Liver (tissue), 9 donors: ENCODE results near the gene LRPAP1. TPM values are rescaled to one million over a fixed set of nuclear protein-coding genes. Genes with fewer than 3 reads are reported as not detected.

Source experiments
- DNase-seq: peaks from one replicate; pipeline ENCODE4 v3.0.0-alpha.2; 2017; ENCODE audit warnings: low spot score
- H3K27ac ChIP-seq, 2 donors: one replicate each; pipeline ENCODE4 v1.7.0; 2013; ENCODE audit warnings: inconsistent platforms in 2 of 2, low read length in 2 of 2, control low read depth in 1 of 2, low read depth in 1 of 2, mild to moderate bottlenecking in 1 of 2
- H3K27me3 ChIP-seq, 4 donors: one replicate each; pipeline versions ENCODE4 v1.6.1 to v1.7.0; 2013; ENCODE audit warnings: low read length in 3 of 4, inconsistent platforms in 1 of 4, mild to moderate bottlenecking in 1 of 4, moderate library complexity in 1 of 4; ENCODE audit not compliant: control insufficient read depth in 4 of 4, insufficient read depth in 4 of 4
- H3K36me3 ChIP-seq, 4 donors: one replicate each; pipeline versions ENCODE4 v1.6.1 to v1.7.0; 2013; ENCODE audit warnings: low read length in 3 of 4, mild to moderate bottlenecking in 3 of 4, low read depth in 1 of 4, moderate library complexity in 1 of 4; ENCODE audit not compliant: control insufficient read depth in 4 of 4, insufficient read depth in 3 of 4
- H3K4me1 ChIP-seq, 4 donors: one replicate each; pipeline versions ENCODE4 v1.6.1 to v1.7.0; 2013; ENCODE audit warnings: low read length in 3 of 4, mild to moderate bottlenecking in 3 of 4, moderate library complexity in 1 of 4; ENCODE audit not compliant: control insufficient read depth in 4 of 4, insufficient read depth in 4 of 4
- H3K4me3 ChIP-seq, 3 donors: one replicate each; pipeline versions ENCODE4 v1.6.1 to v1.7.0; 2013; ENCODE audit warnings: low read length in 3 of 3, control low read depth in 1 of 3, low read depth in 1 of 3, mild to moderate bottlenecking in 1 of 3
- H3K9ac ChIP-seq, 2 donors: one replicate each; pipeline ENCODE4 v1.7.0; 2013; ENCODE audit warnings: low read length in 2 of 2, mild to moderate bottlenecking in 2 of 2, moderate library complexity in 2 of 2, control low read depth in 1 of 2, low read depth in 1 of 2
- H3K9me3 ChIP-seq, 4 donors: one replicate each; pipeline versions ENCODE4 v1.6.1 to v1.7.0; 2013; ENCODE audit warnings: low read length in 3 of 4; ENCODE audit not compliant: control insufficient read depth in 4 of 4
- EGR1 ChIP-seq, 2 donors: IDR thresholded peaks; 2 replicates each; pipeline ENCODE4 v1.6.1; 2016 to 2018; ENCODE audit warnings: antibody characterized with exemption in 2 of 2, low read depth in 2 of 2
- FOXA1 ChIP-seq: IDR thresholded peaks from 2 replicates; pipeline ENCODE4 v1.6.1; 2016; ENCODE audit warnings: antibody characterized with exemption
- FOXA2 ChIP-seq: IDR thresholded peaks from 2 replicates; pipeline ENCODE4 v1.6.1; 2016; ENCODE audit warnings: antibody characterized with exemption
- HNF4A ChIP-seq, 2 donors: conservative IDR thresholded peaks; 2 replicates each; pipeline ENCODE4 v1.6.1; 2016; ENCODE audit warnings: antibody characterized with exemption in 2 of 2, mild to moderate bottlenecking in 2 of 2
- HNF4G ChIP-seq: IDR thresholded peaks from 2 replicates; pipeline ENCODE4 v1.6.1; 2016; ENCODE audit warnings: antibody characterized with exemption
- JUND ChIP-seq, 2 donors: IDR thresholded peaks; 2 replicates each; pipeline ENCODE4 v1.6.1; 2016; ENCODE audit warnings: antibody characterized with exemption in 2 of 2
- NR2F2 ChIP-seq: IDR thresholded peaks from 2 replicates; pipeline ENCODE4 v1.6.1; 2016; ENCODE audit warnings: antibody characterized with exemption
- RAD21 ChIP-seq, 2 donors: IDR thresholded peaks; 2 replicates each; pipeline ENCODE4 v1.6.1; 2016; ENCODE audit warnings: antibody characterized with exemption in 2 of 2, mild to moderate bottlenecking in 2 of 2
- YY1 ChIP-seq: IDR thresholded peaks from 2 replicates; pipeline ENCODE4 v1.6.1; 2016; ENCODE audit warnings: antibody characterized with exemption, mild to moderate bottlenecking
- WGBS: extraction: QIAGEN DNeasy Blood & Tissue Kit; methylation state at CpG from one replicate; pipeline ENCODE4 v1.1.7; 2013; 5-methylcytosine and 5-hydroxymethylcytosine counted together
- polyA plus RNA-seq, 2 donors: library from polyadenylated mRNA; stranded (reverse) in 1 of 2; unstranded in 1 of 2; fragments of 200-250 nt in 1 of 2; fragments of >200 nt in 1 of 2; fragmentation: Nextera tagmentation in 1 of 2; extraction: Ambion mirVana in 1 of 2; gene quantifications; one replicate each; pipeline versions ENCODE4 v1.2.1 to v1.2.3, GENCODE V29; 2013 to 2015
- total RNA-seq, 2 donors: library from RNA; depleted of rRNA; stranded (reverse); fragments of >200 nt; gene quantifications; one replicate each; pipeline ENCODE4 v1.2.3, GENCODE V29; 2014
- TF ChIP-seq, protein P1 (sequence below): IDR thresholded peaks from 2 replicates; pipeline ENCODE4 v1.6.1; 2016; ENCODE audit warnings: antibody characterized with exemption, mild to moderate bottlenecking
- TF ChIP-seq, protein P2 (sequence below): fragments of 150-350 bp; IDR thresholded peaks from 2 replicates; pipeline ENCODE4 v1.5.1; 2017; ENCODE audit warnings: improper control_type of control experiment, low read depth, low read length; ENCODE audit not compliant: missing input control
- TF ChIP-seq, protein P3 (sequence below): IDR thresholded peaks from 2 replicates; pipeline ENCODE4 v1.6.1; 2016; ENCODE audit warnings: antibody characterized with exemption
- TF ChIP-seq, protein P4 (sequence below): IDR thresholded peaks from 2 replicates; pipeline ENCODE4 v1.6.1; 2016; ENCODE audit warnings: antibody characterized with exemption
- TF ChIP-seq, protein P5 (sequence below): IDR thresholded peaks from 2 replicates; pipeline ENCODE4 v1.6.1; 2016; ENCODE audit warnings: antibody characterized with exemption
- donor health status: healthy.
- donor health status: healthy.
- donor health status: healthy.
- donor health status: healthy.
- donor health status: healthy.

LRPAP1 gene
- total and polyA plus RNA-seq, 4 donors: 46.1 to 134 (median 108) TPM

DNA sequence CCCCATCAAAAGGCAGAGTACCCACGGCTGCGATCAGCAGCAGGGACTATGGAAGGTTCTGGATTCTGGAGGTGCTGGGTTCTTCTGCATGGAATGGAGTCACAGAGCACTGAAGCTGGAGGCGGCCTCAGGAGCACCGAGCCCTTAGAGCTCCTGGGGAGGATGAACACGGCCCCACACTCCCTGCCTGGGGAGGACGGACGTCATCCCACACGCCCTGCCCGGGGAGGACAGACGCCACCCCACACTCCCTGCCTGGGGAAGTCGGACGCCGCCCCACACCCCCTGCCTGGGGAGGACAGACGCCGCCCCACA lies 9.9 kb downstream of the LRPAP1 start:
- Histone ChIP-seq H3K9me3 (no peaks in the 10 kb centered on the region), H3K4me3 (no peak overlapping the region), H3K27me3 (no peaks in the 10 kb centered on the region), H3K4me1 (no peaks in the 10 kb centered on the region), H3K27ac (no peak overlapping the region), H3K36me3 (peaks cover 13 to 70% (median 33%) of the 10 kb centered on the region in 4 donors), H3K9ac (no peak overlapping the region)
- TF ChIP-seq, protein P1, sequence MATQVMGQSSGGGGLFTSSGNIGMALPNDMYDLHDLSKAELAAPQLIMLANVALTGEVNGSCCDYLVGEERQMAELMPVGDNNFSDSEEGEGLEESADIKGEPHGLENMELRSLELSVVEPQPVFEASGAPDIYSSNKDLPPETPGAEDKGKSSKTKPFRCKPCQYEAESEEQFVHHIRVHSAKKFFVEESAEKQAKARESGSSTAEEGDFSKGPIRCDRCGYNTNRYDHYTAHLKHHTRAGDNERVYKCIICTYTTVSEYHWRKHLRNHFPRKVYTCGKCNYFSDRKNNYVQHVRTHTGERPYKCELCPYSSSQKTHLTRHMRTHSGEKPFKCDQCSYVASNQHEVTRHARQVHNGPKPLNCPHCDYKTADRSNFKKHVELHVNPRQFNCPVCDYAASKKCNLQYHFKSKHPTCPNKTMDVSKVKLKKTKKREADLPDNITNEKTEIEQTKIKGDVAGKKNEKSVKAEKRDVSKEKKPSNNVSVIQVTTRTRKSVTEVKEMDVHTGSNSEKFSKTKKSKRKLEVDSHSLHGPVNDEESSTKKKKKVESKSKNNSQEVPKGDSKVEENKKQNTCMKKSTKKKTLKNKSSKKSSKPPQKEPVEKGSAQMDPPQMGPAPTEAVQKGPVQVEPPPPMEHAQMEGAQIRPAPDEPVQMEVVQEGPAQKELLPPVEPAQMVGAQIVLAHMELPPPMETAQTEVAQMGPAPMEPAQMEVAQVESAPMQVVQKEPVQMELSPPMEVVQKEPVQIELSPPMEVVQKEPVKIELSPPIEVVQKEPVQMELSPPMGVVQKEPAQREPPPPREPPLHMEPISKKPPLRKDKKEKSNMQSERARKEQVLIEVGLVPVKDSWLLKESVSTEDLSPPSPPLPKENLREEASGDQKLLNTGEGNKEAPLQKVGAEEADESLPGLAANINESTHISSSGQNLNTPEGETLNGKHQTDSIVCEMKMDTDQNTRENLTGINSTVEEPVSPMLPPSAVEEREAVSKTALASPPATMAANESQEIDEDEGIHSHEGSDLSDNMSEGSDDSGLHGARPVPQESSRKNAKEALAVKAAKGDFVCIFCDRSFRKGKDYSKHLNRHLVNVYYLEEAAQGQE: no peak
- TF ChIP-seq, protein P2, sequence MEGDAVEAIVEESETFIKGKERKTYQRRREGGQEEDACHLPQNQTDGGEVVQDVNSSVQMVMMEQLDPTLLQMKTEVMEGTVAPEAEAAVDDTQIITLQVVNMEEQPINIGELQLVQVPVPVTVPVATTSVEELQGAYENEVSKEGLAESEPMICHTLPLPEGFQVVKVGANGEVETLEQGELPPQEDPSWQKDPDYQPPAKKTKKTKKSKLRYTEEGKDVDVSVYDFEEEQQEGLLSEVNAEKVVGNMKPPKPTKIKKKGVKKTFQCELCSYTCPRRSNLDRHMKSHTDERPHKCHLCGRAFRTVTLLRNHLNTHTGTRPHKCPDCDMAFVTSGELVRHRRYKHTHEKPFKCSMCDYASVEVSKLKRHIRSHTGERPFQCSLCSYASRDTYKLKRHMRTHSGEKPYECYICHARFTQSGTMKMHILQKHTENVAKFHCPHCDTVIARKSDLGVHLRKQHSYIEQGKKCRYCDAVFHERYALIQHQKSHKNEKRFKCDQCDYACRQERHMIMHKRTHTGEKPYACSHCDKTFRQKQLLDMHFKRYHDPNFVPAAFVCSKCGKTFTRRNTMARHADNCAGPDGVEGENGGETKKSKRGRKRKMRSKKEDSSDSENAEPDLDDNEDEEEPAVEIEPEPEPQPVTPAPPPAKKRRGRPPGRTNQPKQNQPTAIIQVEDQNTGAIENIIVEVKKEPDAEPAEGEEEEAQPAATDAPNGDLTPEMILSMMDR: no peak
- TF ChIP-seq YY1 (no peak), JUND (IDR thresholded peaks at IDR 0.05) (no peak), HNF4A (conservative IDR thresholded peaks at IDR 0.05) (no peak), HNF4G (no peak), EGR1 (IDR thresholded peaks at IDR 0.05; ENCODE audit: low read depth in 2 of 2) (no peak), RAD21 (IDR thresholded peaks at IDR 0.05) (no peak)
- 87% methylated on average over 15 of the region's 15 CpGs for whole genome bisulfite sequencing
- no peak for DNase-seq

DNA sequence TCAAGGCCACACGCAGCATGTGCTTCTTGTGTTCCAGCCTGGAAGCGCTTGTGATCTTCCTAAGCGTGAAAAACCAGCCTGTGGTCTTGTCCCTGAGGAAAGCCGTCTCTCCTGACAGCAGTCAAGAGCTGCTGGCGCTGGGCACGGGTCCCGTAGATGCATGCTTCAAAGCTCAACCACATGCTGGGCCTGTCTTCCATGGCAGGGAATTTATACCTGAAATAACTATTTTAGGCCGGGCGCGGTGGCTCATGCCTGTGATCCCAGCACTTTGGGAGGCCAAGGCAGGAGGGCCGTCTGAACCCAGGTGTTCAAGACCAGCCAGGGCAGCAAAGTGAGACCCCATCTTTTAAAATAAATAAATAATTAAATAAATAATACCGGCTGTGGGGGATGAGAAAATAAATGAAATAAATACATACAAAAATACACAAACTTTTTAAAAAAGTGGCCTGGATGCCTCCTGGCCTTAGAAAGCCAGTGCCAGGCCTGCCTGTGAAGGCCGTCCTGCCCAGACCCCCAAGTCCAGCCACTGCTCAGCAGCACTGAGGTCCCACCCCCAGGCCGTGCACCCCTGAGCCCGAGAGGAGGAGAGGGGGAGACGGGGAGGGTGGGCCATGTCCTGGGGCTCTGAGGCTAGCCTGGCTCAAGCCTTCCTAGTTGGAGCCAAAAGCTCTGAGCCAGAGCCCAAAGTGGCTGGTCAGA lies 10.4 kb downstream of the LRPAP1 start:
- Histone ChIP-seq H3K27me3 (no peaks in the 10 kb centered on the region), H3K4me1 (no peaks in the 10 kb centered on the region), H3K36me3 (peaks cover 14 to 75% (median 37%) of the 10 kb centered on the region in 4 donors), H3K27ac (no peak overlapping the region), H3K4me3 (no peak overlapping the region), H3K9me3 (no peaks in the 10 kb centered on the region), H3K9ac (no peak overlapping the region)
- TF ChIP-seq YY1 (no peak), FOXA1 (no peak), NR2F2 (no peak), FOXA2 (no peak), EGR1 (IDR thresholded peaks at IDR 0.05; ENCODE audit: low read depth in 2 of 2) (no peak)
- TF ChIP-seq, protein P3, sequence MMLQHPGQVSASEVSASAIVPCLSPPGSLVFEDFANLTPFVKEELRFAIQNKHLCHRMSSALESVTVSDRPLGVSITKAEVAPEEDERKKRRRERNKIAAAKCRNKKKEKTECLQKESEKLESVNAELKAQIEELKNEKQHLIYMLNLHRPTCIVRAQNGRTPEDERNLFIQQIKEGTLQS: no peak
- TF ChIP-seq, protein P4, sequence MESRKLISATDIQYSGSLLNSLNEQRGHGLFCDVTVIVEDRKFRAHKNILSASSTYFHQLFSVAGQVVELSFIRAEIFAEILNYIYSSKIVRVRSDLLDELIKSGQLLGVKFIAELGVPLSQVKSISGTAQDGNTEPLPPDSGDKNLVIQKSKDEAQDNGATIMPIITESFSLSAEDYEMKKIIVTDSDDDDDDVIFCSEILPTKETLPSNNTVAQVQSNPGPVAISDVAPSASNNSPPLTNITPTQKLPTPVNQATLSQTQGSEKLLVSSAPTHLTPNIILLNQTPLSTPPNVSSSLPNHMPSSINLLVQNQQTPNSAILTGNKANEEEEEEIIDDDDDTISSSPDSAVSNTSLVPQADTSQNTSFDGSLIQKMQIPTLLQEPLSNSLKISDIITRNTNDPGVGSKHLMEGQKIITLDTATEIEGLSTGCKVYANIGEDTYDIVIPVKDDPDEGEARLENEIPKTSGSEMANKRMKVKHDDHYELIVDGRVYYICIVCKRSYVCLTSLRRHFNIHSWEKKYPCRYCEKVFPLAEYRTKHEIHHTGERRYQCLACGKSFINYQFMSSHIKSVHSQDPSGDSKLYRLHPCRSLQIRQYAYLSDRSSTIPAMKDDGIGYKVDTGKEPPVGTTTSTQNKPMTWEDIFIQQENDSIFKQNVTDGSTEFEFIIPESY: no peak
- TF ChIP-seq, protein P5, sequence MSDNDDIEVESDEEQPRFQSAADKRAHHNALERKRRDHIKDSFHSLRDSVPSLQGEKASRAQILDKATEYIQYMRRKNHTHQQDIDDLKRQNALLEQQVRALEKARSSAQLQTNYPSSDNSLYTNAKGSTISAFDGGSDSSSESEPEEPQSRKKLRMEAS: no peak
- WGBS: 97% methylated on average over 16 of the region's 16 CpGs
- no peak for DNase-seq
